A549 (cell line): ENCODE results near the gene TTR.

Experiments used
- BHLHE40 ChIP-seq: IDR thresholded peaks from 2 replicates; pipeline ENCODE4 v1.6.1; 2012; ENCODE audit warnings: low read depth, low read length, inconsistent platforms
- CBX2 ChIP-seq: fragments of 200-600 bp; sonication (generic); IDR thresholded peaks from 2 replicates; pipeline ENCODE4 v1.6.1; 2016; ENCODE audit warnings: low read depth, mild to moderate bottlenecking, borderline replicate concordance
- HDAC2 ChIP-seq: fragments of 200-600 bp; sonication (generic); IDR thresholded peaks from 2 replicates; pipeline ENCODE4 v1.6.1; 2016
- MAFK ChIP-seq: fragments of 450-650 bp; IDR thresholded peaks from 2 replicates; pipeline ENCODE4 v1.6.1; 2014; ENCODE audit not compliant: partially characterized antibody
- MAX ChIP-seq: IDR thresholded peaks from 2 replicates; pipeline ENCODE4 v1.6.1; 2012
- POLR2A ChIP-seq: IDR thresholded peaks from 2 replicates; pipeline ENCODE4 v1.6.1; 2012; ENCODE audit warnings: mild to moderate bottlenecking, low read length
- RAD21 ChIP-seq, 2 experiments: fragments of >200 bp in 1 of 2; sonication (Bioruptor Twin) in 1 of 2; formaldehyde crosslinking in 1 of 2; IDR thresholded peaks in 1 of 2; conservative IDR thresholded peaks in 1 of 2; 2 replicates in 1 of 2; 3 replicates in 1 of 2; pipeline ENCODE4 v1.6.1; 2012 to 2018; ENCODE audit warnings: inconsistent platforms in 1 of 2
- RFX5 ChIP-seq: fragments of 450-650 bp; IDR thresholded peaks from 2 replicates; pipeline ENCODE4 v1.7.1; 2014; ENCODE audit warnings: antibody characterized with exemption, mild to moderate bottlenecking, moderate library complexity
- TF ChIP-seq, protein P1 (sequence below): fragments of >200 bp; sonication (Bioruptor Twin); formaldehyde crosslinking; IDR thresholded peaks from 3 replicates; pipeline ENCODE4 v1.5.1; 2016

DNA sequence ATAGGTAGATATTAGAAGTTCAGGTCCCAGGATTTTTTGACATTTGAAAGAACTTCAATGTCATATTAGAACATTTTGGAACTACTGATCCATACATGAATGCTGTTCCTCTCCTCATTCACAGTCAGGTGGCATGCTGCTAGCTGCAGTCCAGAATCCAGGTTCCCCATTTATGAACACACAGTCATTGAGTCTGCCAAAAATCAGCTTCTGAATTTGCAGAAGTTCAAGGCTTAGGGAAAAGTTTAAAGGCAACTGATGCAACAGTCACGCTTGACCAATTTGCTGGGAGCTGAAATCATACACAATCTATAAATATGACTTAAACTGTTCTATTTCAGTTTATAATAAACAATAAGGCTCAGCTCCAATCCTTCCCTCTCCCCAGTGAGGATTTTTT lies 17.3 kb upstream of the TTR start:
- TF ChIP-seq, protein P1, sequence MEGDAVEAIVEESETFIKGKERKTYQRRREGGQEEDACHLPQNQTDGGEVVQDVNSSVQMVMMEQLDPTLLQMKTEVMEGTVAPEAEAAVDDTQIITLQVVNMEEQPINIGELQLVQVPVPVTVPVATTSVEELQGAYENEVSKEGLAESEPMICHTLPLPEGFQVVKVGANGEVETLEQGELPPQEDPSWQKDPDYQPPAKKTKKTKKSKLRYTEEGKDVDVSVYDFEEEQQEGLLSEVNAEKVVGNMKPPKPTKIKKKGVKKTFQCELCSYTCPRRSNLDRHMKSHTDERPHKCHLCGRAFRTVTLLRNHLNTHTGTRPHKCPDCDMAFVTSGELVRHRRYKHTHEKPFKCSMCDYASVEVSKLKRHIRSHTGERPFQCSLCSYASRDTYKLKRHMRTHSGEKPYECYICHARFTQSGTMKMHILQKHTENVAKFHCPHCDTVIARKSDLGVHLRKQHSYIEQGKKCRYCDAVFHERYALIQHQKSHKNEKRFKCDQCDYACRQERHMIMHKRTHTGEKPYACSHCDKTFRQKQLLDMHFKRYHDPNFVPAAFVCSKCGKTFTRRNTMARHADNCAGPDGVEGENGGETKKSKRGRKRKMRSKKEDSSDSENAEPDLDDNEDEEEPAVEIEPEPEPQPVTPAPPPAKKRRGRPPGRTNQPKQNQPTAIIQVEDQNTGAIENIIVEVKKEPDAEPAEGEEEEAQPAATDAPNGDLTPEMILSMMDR, result no peak
- TF ChIP-seq BHLHE40 (no peak), CBX2 (no peak), MAFK (no peak), POLR2A (no peak), HDAC2 (no peak), RFX5 (no peak), RAD21 (conservative IDR thresholded peaks at IDR 0.05 in 1 of 2, IDR thresholded peaks at IDR 0.05 in 1 of 2) (no peak), MAX (no peak)
